CD4-positive, alpha-beta T cell treated with Interleukin-4 for 4 hours (primary cell): ENCODE measurements around the gene IFRD2.
"Not testable (repeated sequence)": the region's sequence is repeated elsewhere in the genome, so short reads cannot be mapped to it uniquely, and the experiment has no call there.

Experiments
- DNase-seq: peaks from one replicate; pipeline ENCODE4 v3.0.0-alpha.2; 2020

Gene IFRD2

GRCh38 chr3:50244813-50245212 lies 47.4 kb downstream of the IFRD2 start:
- not testable (repeated sequence) for DNase-seq

GRCh38 chr3:50243543-50243895 lies 48.7 kb downstream of the IFRD2 start:
- DNase-seq, result no peak

GRCh38 chr3:50242851-50243542 lies 49.2 kb downstream of the IFRD2 start:
- peak; percentile 33 for DNase-seq

GRCh38 chr3:50242381-50242770 lies 49.9 kb downstream of the IFRD2 start:
- peak; percentile 41 for DNase-seq

GRCh38 chr3:50241713-50242380 lies 50.4 kb downstream of the IFRD2 start:
- DNase-seq, result no peak

- DNase-seq, result no peak
Measured at GRCh38 chr3:50241163-50241562, 51.1 kb downstream of the IFRD2 start.

- DNase-seq, result no peak
Measured at GRCh38 chr3:50239649-50240048, 52.6 kb downstream of the IFRD2 start.

- no peak for DNase-seq
Measured at GRCh38 chr3:50238549-50239026, 53.6 kb downstream of the IFRD2 start.

GRCh38 chr3:50237754-50238548 lies 54.3 kb downstream of the IFRD2 start:
- peak; percentile 85 for DNase-seq
